Sigmoid colon (tissue), 4 donors: ENCODE data around the gene RYR3.

Experiments used
- CTCF ChIP-seq, 4 experiments: fragments of 450-650 bp in 3 of 4; fragments of 200-600 bp in 1 of 4; IDR thresholded peaks; one replicate each; pipeline ENCODE4 v1.5.1; 2016 to 2019; ENCODE audit warnings: antibody characterized with exemption in 4 of 4, mild to moderate bottlenecking in 3 of 4, moderate library complexity in 2 of 4
- EP300 ChIP-seq, 4 donors: sonication (generic); formaldehyde crosslinking; IDR thresholded peaks; one replicate each; pipeline ENCODE4 v1.6.1; 2017; ENCODE audit warnings: antibody characterized with exemption in 4 of 4
- POLR2AphosphoS5 ChIP-seq, 4 donors: sonication (generic); formaldehyde crosslinking; IDR thresholded peaks; one replicate each; pipeline ENCODE4 v1.6.1; 2017; ENCODE audit warnings: antibody characterized with exemption in 4 of 4

GRCh38 chr15:33851079-33851478 lies 540.3 kb downstream of the RYR3 start:
- TF ChIP-seq CTCF (IDR thresholded peaks at IDR 0.05): no peak
- TF ChIP-seq POLR2AphosphoS5 (IDR thresholded peaks at IDR 0.05): no peak
- no peak for TF ChIP-seq EP300 (IDR thresholded peaks at IDR 0.05)
